Chondrocyte (in vitro differentiated cells): ENCODE measurements around the gene DEFB113. TPM values are rescaled to one million over a fixed set of nuclear protein-coding genes. Genes with fewer than 3 reads are reported as not detected.
A peak's percentile ranks its signal among the peaks of the same experiment; 100 is the strongest.

Source experiments
- DNase-seq: peaks from one replicate; pipeline ENCODE4 v3.0.0; 2021; ENCODE audit warnings: mixed read lengths, low spot score
- H3K27ac Mint-ChIP-seq: one replicate; pipeline ENCODE4 v1.8.0; 2021; ENCODE audit warnings: mild to moderate bottlenecking, moderate library complexity, mixed read lengths; ENCODE audit not compliant: unreplicated experiment
- H3K27me3 Mint-ChIP-seq: 2 replicates; pipeline ENCODE4 v1.8.0; 2021; ENCODE audit warnings: low read depth, mixed read lengths
- H3K36me3 Mint-ChIP-seq: 2 replicates; pipeline ENCODE4 v1.8.0; 2021; ENCODE audit warnings: low read depth, mixed read lengths
- H3K4me1 Mint-ChIP-seq: 2 replicates; pipeline ENCODE4 v1.8.0; 2021; ENCODE audit warnings: low read depth, mild to moderate bottlenecking, mixed read lengths
- H3K4me3 Mint-ChIP-seq: one replicate; pipeline ENCODE4 v1.8.0; 2021; ENCODE audit warnings: mild to moderate bottlenecking, moderate library complexity, mixed read lengths; ENCODE audit not compliant: unreplicated experiment
- H3K9me3 Mint-ChIP-seq: 2 replicates; pipeline ENCODE4 v1.8.0; 2021; ENCODE audit warnings: low read depth, mixed read lengths
- CTCF ChIP-seq: fragments of 200-600 bp; sonication (generic); IDR thresholded peaks from 2 replicates; pipeline ENCODE4 v1.5.0; 2021; ENCODE audit warnings: antibody characterized with exemption, mild to moderate bottlenecking, moderate library complexity
- total RNA-seq: library from RNA; stranded (reverse); gene quantifications from 3 replicates; pipeline ENCODE4 v1.2.1, GENCODE V29; 2021

Gene DEFB113
- total RNA-seq, 1 donor from 2014 or later = not detected

GRCh38 chr6:49933526-49933925 is 35.9 kb downstream of the DEFB113 start:
- H3K27me3 Mint-ChIP-seq = peaks cover 17% of the 10 kb centered on the region
- no peak overlapping the region for H3K4me3 Mint-ChIP-seq
- H3K27ac Mint-ChIP-seq = no peak overlapping the region
- no peaks in the 10 kb centered on the region for H3K36me3 Mint-ChIP-seq
- no peaks in the 10 kb centered on the region for H3K4me1 Mint-ChIP-seq
- no peak for TF ChIP-seq CTCF
- peak; percentile 73 for DNase-seq
- H3K9me3 Mint-ChIP-seq = no peaks in the 10 kb centered on the region

GRCh38 chr6:49929340-49929739 is 40.1 kb downstream of the DEFB113 start:
- no peak overlapping the region for H3K4me3 Mint-ChIP-seq
- H3K27me3 Mint-ChIP-seq = peaks cover 17% of the 10 kb centered on the region
- DNase-seq = no peak
- no peak overlapping the region for H3K27ac Mint-ChIP-seq
- H3K36me3 Mint-ChIP-seq = no peaks in the 10 kb centered on the region
- TF ChIP-seq CTCF = no peak
- no peaks in the 10 kb centered on the region for H3K9me3 Mint-ChIP-seq
- no peaks in the 10 kb centered on the region for H3K4me1 Mint-ChIP-seq

GRCh38 chr6:49923826-49924225 is 45.6 kb downstream of the DEFB113 start:
- no peak for DNase-seq
- no peak for TF ChIP-seq CTCF

DNA sequence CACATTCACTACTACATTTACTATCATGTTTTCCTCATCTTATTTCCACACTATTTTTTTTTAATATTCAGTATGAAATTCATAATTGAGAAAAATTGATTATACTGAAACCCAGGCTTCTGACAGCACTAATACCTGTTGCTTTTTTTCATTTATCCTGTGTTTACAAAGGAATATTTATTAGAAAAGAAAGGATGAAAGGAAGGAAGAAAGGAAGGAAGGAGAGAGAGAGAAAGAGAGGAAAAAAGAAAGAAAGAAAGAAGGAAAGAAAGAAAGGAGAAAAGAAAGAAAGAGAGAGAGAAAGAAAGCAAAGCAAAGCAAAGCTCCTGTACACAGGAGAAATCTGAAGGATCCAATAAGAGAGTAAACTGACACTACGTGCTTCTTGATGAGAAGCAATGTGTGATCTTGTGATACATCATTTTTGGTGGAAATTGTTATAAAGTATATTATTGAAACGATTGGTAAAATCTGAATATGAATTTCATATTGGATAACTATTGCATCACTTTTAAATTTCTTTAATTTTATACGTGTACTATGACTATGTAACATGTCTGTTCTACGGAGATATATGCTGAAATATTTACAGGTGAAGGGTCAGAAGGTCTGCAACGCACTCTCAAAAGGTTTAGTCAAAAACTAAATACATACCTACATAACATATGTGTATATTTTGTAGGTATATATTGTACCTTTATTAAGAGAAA is 49.3 kb downstream of the DEFB113 start:
- Mint-ChIP-seq H3K9me3 (no peaks in the 10 kb centered on the region), H3K27me3 (peaks cover 22% of the 10 kb centered on the region), H3K4me3 (no peak overlapping the region), H3K27ac (no peak overlapping the region), H3K36me3 (no peaks in the 10 kb centered on the region), H3K4me1 (peaks cover 3% of the 10 kb centered on the region)
- TF ChIP-seq CTCF = no peak
- DNase-seq = no peak

More at GRCh38 chr6:49923826-49924225, 45.6 kb downstream of the DEFB113 start:
- Mint-ChIP-seq H3K27ac (no peak overlapping the region), H3K4me3 (no peak overlapping the region), H3K36me3 (no peaks in the 10 kb centered on the region), H3K9me3 (no peaks in the 10 kb centered on the region), H3K27me3 (peaks cover 19% of the 10 kb centered on the region), H3K4me1 (no peaks in the 10 kb centered on the region)

DNA sequence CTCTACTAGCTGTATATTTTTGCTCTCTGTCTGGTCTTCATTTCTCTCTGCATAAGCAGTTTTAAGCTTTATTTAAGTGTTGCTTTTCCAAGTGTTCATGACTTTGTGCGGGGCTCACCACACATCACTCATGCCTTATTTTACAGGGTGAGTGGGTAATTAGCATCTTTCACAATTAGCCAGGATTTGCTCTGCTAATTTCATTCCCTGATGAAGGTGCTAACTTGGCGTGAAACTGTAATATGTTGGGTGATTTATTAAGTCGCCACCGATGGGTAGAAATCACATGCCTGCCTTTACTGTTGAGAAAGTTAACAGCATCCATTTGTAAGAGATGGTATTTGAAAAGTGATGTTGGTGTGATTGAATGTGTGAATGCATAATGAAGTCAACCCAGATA is 50.2 kb downstream of the DEFB113 start:
- Mint-ChIP-seq H3K4me3 (no peak overlapping the region), H3K27ac (no peak overlapping the region), H3K4me1 (peaks cover 11% of the 10 kb centered on the region), H3K36me3 (no peaks in the 10 kb centered on the region), H3K9me3 (no peaks in the 10 kb centered on the region), H3K27me3 (peaks cover 22% of the 10 kb centered on the region)
- no peak for DNase-seq
- no peak for TF ChIP-seq CTCF
